Adrenal gland (tissue), 5 donors: ENCODE data around the gene RAX2.

Source experiments
- CTCF ChIP-seq, 6 experiments: fragments of 450-650 bp in 4 of 6; fragments of 200-600 bp in 2 of 6; sonication (generic) in 1 of 6; IDR thresholded peaks; 1 replicate in 5 of 6; 2 replicates in 1 of 6; pipeline versions ENCODE4 v1.5.1 to v1.8.0; 2016 to 2021; ENCODE audit warnings: antibody characterized with exemption in 6 of 6, mild to moderate bottlenecking in 2 of 6, moderate library complexity in 1 of 6
- POLR2A ChIP-seq, 2 donors: fragments of 450-650 bp; IDR thresholded peaks; one replicate each; pipeline ENCODE4 v1.6.1; 2017; ENCODE audit warnings: antibody characterized with exemption in 2 of 2, mild to moderate bottlenecking in 2 of 2, moderate library complexity in 1 of 2
- donor health status: DM: no; HTN: no; CAD: no.

GRCh38 chr19:3751236-3751635 is 20.8 kb downstream of the RAX2 start:
- TF ChIP-seq CTCF (IDR thresholded peaks at IDR 0.05) (no peak), POLR2A (IDR thresholded peaks at IDR 0.05) (no peak)
